Activated effector memory CD4-positive, alpha-beta T cell treated with anti-CD3 and anti-CD28 coated beads, Interleukin-2, amount 50 U/mL, for 16 hours (primary cell): ENCODE measurements around the gene KIF25.
"Not testable (repeated sequence)": the region's sequence is repeated elsewhere in the genome, so short reads cannot be mapped to it uniquely, and the experiment has no call there.

Experiments
- DNase-seq: peaks from one replicate; pipeline ENCODE4 v3.0.0-alpha.2; 2020

KIF25 gene

GRCh38 chr6:168073937-168074730 lies 76.7 kb downstream of the KIF25 start:
- DNase-seq = no peak

DNA sequence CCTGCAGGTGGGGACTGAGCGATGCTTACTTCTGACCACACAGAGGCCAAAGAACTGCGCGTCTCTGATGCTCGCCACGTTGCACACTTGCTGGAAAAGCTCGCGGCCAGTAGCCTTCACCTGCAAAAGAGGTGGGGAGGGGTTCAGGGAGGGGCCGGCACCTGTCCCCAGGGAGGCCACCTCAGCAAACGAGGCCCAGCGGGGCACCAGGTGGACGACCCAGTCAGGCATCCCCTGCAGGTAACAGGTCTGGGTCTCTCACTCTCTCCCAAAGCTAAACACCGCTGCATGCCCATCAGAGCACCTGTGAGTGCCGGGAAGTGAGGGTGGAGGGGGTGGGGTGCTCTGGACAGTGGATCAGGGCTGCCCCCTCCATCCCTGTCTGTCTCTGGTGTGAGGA lies 77.7 kb downstream of the KIF25 start:
- no peak for DNase-seq

- no peak for DNase-seq
These were observed 78.3 kb downstream of the KIF25 start for GRCh38 chr6:168075787-168076202.

GRCh38 chr6:168077401-168077800 lies 79.9 kb downstream of the KIF25 start:
- DNase-seq = not testable (repeated sequence)

DNA sequence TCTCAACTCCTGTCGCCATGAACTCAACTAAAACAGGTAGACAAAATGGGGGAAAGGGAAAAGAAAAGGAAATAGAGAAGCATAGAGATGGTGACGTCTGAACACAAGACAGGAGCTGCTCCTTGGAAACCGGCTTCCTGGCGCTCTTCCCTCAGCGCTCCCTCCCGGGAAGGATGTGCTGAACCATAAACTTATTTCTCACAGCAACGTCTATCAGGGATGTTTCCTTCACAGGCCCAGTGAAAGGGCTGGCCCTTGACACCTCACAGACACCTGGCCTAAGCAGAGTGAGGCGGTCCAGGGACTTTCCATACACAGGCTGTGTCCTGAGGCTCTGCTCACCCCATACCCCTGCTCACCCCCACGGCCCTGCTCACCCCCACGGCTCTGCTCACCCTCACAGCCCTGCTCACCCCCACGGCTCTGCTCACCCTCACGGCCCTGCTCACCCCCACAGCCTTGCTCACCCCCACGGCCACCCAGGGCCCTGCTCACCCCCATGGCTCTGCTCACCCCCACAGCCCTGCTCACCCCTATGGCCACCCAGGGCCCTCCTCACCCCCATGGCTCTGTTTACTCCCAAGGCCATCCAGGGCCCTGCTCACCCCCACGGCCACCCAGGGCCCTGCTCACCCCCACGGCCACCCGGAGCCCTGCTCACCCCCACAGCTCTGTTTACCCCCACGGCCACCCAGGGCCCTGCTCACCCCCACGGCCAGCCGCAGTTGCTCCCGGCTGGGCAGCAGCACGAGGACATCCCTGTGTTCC lies 80.9 kb downstream of the KIF25 start:
- DNase-seq = no peak

- no peak for DNase-seq
These were observed 81.5 kb downstream of the KIF25 start, which contains the start of gene FRMD1 for GRCh38 chr6:168078943-168079405. Gene FRMD1 (minus strand): TSS chr6:168079212. CDS start chr6:168079094, 118 bp downstream.

- no peak for DNase-seq
These were observed 83.1 kb downstream of the KIF25 start for GRCh38 chr6:168080393-168081077.

GRCh38 chr6:168081858-168082546 lies 84.5 kb downstream of the KIF25 start:
- no peak for DNase-seq

- no peak for DNase-seq
These were observed 85.5 kb downstream of the KIF25 start for GRCh38 chr6:168082860-168083513.

DNA sequence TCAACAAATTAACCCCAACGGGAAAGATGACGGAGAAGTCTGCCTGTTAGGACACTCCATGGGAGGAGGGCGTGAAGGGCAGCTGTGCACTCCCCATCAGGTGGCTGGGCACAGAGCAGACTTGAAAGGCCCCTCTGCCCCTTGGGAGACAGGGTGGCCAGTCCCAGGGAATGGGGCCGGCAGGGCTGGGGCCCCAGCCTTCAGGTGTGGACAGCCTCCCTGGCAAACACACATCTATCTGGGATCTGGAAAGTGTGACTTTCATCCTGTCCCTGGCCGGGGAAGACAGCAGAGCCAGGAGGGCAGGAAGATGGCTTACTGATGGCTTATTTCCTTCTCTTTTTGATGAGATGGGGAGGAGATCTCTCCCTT lies 86.0 kb downstream of the KIF25 start:
- no peak for DNase-seq

DNA sequence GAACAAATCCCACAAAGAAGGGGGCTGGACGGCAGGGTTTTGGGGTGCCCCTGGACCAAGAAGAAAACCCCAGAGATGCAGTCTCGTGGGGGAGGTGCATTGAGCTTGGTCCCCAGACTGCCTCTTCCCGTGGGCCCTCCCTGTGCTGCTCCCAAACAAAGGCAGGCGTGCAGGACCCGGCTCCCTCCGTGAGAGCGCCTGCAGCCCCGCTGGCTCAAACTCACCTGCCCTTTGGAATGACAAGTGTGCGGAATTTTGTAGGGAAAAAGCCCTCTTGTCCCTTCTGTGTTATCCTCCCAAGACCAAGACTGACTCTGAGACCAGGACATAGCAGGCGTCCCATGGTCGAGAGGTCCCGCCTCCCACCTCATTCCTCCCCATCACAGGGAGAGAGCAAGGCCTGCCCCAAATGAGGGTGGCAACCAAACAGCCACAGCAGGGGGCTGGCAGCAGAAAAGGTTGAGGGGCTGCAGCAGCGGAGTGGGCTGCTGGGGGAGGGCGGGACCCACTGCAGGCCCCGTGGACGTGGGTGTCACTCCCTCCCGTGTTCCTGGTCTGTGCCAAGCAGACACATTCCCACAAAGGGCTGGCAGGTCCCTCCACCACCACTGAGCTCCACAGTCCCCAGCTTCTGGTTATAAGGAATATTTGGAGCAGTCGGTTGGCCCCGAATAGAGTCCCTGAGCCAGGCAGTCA lies 87.1 kb downstream of the KIF25 start:
- DNase-seq = no peak

- DNase-seq = no peak
These were observed 88.6 kb downstream of the KIF25 start for GRCh38 chr6:168086066-168086465.

GRCh38 chr6:168086616-168087015 lies 89.1 kb downstream of the KIF25 start:
- DNase-seq = no peak

GRCh38 chr6:168087436-168088160 lies 90.1 kb downstream of the KIF25 start:
- no peak for DNase-seq

- no peak for DNase-seq
These were observed 90.9 kb downstream of the KIF25 start for GRCh38 chr6:168088161-168089053.

- no peak for DNase-seq
These were observed 92.0 kb downstream of the KIF25 start for GRCh38 chr6:168089186-168090063.

- no peak for DNase-seq
These were observed 92.7 kb downstream of the KIF25 start for GRCh38 chr6:168090064-168090690.

DNA sequence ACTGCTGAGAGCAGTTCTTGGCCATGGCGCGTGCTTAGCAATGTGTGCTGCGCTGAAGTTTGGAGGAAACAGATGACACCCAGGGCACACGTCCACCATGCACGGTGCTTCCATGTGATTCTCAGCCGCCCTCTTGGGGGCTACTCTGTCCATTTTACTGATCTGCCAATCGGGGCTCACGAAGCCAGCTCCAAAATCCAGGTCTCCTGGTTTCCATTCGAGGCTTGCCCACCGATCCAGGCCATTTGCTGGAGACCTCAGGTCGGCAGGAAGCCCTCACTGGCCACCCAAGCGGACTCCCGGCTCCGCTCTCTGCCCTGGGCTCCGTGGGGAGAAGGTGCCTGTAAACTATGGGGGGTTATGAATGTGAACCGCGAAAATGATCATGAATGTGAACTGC lies 93.2 kb downstream of the KIF25 start:
- DNase-seq = no peak
